B cell (primary cell): Measurements from ENCODE around the gene BCKDK. TPM values are rescaled to one million over a fixed set of nuclear protein-coding genes. Genes with fewer than 3 reads are reported as not detected.

Experiments
- ATAC-seq: fragments of 200-7000 bp; cut with Tn5 transposase; one replicate; pipeline ENCODE4 v1.10.0; 2021; ENCODE audit warnings: low read depth, mild to moderate bottlenecking, moderate number of reproducible peaks, moderate library complexity
- CTCF ChIA-PET: fragments of 350-600 bp; sonication (Branson Sonifier 250); formaldehyde crosslinking; loops from one replicate; lab custom pipeline; 2021; ENCODE audit warnings: antibody characterized with exemption, inconsistent platforms; lab: Charles Lee
- POLR2A ChIA-PET: fragments of 350-600 bp; sonication (Branson Sonifier 250); formaldehyde crosslinking; loops from one replicate; lab custom pipeline; 2021; ENCODE audit warnings: antibody characterized with exemption; lab: Charles Lee
- DNase-seq: peaks from one replicate; pipeline ENCODE4 v3.0.0; 2013
- H2AFZ ChIP-seq: 2 replicates; pipeline ENCODE4 v1.6.1; 2012; ENCODE audit warnings: mild to moderate bottlenecking, low read depth, low read length; ENCODE audit not compliant: insufficient read depth, poor library complexity, severe bottlenecking
- H3K27ac ChIP-seq, 2 donors: 1 replicate in 1 of 2; 2 replicates in 1 of 2; pipeline ENCODE4 v1.5.1; 2012 to 2013; ENCODE audit warnings: low read length in 2 of 2, mild to moderate bottlenecking in 2 of 2, moderate library complexity in 1 of 2
- H3K27me3 ChIP-seq, 4 experiments: fragments of 200-600 bp in 1 of 4; sonication (generic) in 1 of 4; replicated peaks in 1 of 4; 1 replicate in 2 of 4; 2 replicates in 2 of 4; pipeline versions ENCODE4 v1.6.1 to v1.7.0; 2013 to 2016; ENCODE audit warnings: low read length in 3 of 4, mild to moderate bottlenecking in 2 of 4, mixed read lengths in 1 of 4, moderate library complexity in 1 of 4; ENCODE audit not compliant: insufficient read depth in 4 of 4, control insufficient read depth in 3 of 4; ENCODE audit errors: control extremely low read depth in 1 of 4
- H3K36me3 ChIP-seq, 2 experiments: replicated peaks in 1 of 2; 1 replicate in 1 of 2; 2 replicates in 1 of 2; pipeline versions ENCODE4 v1.6.1 to v1.7.1; 2013; ENCODE audit warnings: low read length in 1 of 2; ENCODE audit not compliant: insufficient read depth in 2 of 2, control insufficient read depth in 1 of 2; ENCODE audit errors: control extremely low read depth in 1 of 2, extremely low read depth in 1 of 2
- H3K4me1 ChIP-seq, 2 donors: fragments of 200-600 bp in 1 of 2; sonication (generic) in 1 of 2; 1 replicate in 1 of 2; 2 replicates in 1 of 2; pipeline versions ENCODE4 v1.5.1 to v1.6.1; 2013 to 2017; ENCODE audit warnings: low read length in 2 of 2; ENCODE audit not compliant: control insufficient read depth in 2 of 2, insufficient read depth in 2 of 2
- H3K4me2 ChIP-seq: replicated peaks from 2 replicates; pipeline ENCODE3; 2012; ENCODE audit warnings: mild to moderate bottlenecking, low read depth, low read length; ENCODE audit not compliant: poor library complexity, severe bottlenecking
- H3K4me3 ChIP-seq, 5 experiments: fragments of 200-600 bp in 1 of 5; sonication (generic) in 1 of 5; 1 replicate in 3 of 5; 2 replicates in 2 of 5; pipeline versions ENCODE4 v1.5.1 to v1.7.0; 2011 to 2016; ENCODE audit warnings: low read length in 4 of 5, mild to moderate bottlenecking in 4 of 5, low read depth in 2 of 5, control low read depth in 1 of 5, moderate library complexity in 1 of 5; ENCODE audit not compliant: insufficient read depth in 1 of 5; ENCODE audit errors: control extremely low read depth in 1 of 5, extremely low read depth in 1 of 5
- H3K79me2 ChIP-seq: fragments of 200-600 bp; sonication (generic); one replicate; pipeline ENCODE4 v1.6.0; 2016; ENCODE audit warnings: low read length; ENCODE audit not compliant: control insufficient read depth, insufficient read depth
- H3K9ac ChIP-seq: fragments of 200-600 bp; sonication (generic); 2 replicates; pipeline ENCODE4 v1.6.1; 2017; ENCODE audit warnings: mild to moderate bottlenecking, low read length, moderate library complexity
- H3K9me3 ChIP-seq, 3 donors: one replicate each; pipeline versions ENCODE4 v1.6.1 to v1.7.1; 2013; ENCODE audit warnings: low read length in 2 of 3; ENCODE audit not compliant: control insufficient read depth in 2 of 3, insufficient read depth in 1 of 3; ENCODE audit errors: control extremely low read depth in 1 of 3
- H4K20me1 ChIP-seq: 2 replicates; pipeline ENCODE4 v1.6.0; 2012; ENCODE audit warnings: mild to moderate bottlenecking, low read length; ENCODE audit not compliant: insufficient read depth, control insufficient read depth, poor library complexity, severe bottlenecking
- H3K27ac Mint-ChIP-seq: one replicate; pipeline ENCODE4 v1.8.0; 2021; ENCODE audit warnings: mixed read lengths
- H3K27me3 Mint-ChIP-seq: one replicate; pipeline ENCODE4 v1.8.0; 2021; ENCODE audit warnings: mixed read lengths
- H3K4me1 Mint-ChIP-seq: one replicate; pipeline ENCODE4 v1.8.0; 2021; ENCODE audit warnings: mixed read lengths
- H3K4me3 Mint-ChIP-seq: one replicate; pipeline ENCODE4 v1.8.0; 2021; ENCODE audit warnings: mixed read lengths
- H3K9me3 Mint-ChIP-seq: one replicate; pipeline ENCODE4 v1.8.0; 2022; ENCODE audit warnings: mixed read lengths; ENCODE audit not compliant: insufficient read depth
- EZH2 ChIP-seq: IDR thresholded peaks from 2 replicates; pipeline ENCODE4 v1.6.1; 2012; ENCODE audit warnings: borderline replicate concordance, low read depth, mild to moderate bottlenecking, moderate library complexity, low read length; ENCODE audit not compliant: insufficient read depth, poor library complexity, severe bottlenecking
- WGBS: methylation state at CpG from one replicate; pipeline ENCODE4 v1.1.5; 2013; ENCODE audit warnings: missing lambda C conversion rate; ENCODE audit not compliant: insufficient coverage; 5-methylcytosine and 5-hydroxymethylcytosine counted together
- intact Hi-C: fragments of 100-400 bp; cut with micrococcal nuclease; formaldehyde crosslinking; loops from one replicate; pipeline ENCODE4 v1.10.0; 2022
- polyA plus RNA-seq: library from polyadenylated mRNA; depleted of rRNA; stranded (reverse); fragments of >200 nt; gene quantifications from 2 replicates; pipeline ENCODE4 v1.2.3, GENCODE V29; 2012
- total RNA-seq, 2 donors: library from RNA; stranded (reverse); fragments of 120-200 nt in 1 of 2; gene quantifications; 1 replicate in 1 of 2; 2 replicates in 1 of 2; pipeline versions ENCODE4 v1.2.3 to v1.2.4, GENCODE V29; 2013 to 2022
- TF ChIP-seq, protein P1 (sequence below): fragments of 200-600 bp; IDR thresholded peaks from one replicate; pipeline ENCODE4 v1.8.0; 2022; ENCODE audit warnings: antibody characterized with exemption, mild to moderate bottlenecking

BCKDK gene
- total and polyA plus RNA-seq, 2 donors (not counting 1 experiment from before 2014, with no cell fraction given) = 24.7 to 27.6 TPM

DNA sequence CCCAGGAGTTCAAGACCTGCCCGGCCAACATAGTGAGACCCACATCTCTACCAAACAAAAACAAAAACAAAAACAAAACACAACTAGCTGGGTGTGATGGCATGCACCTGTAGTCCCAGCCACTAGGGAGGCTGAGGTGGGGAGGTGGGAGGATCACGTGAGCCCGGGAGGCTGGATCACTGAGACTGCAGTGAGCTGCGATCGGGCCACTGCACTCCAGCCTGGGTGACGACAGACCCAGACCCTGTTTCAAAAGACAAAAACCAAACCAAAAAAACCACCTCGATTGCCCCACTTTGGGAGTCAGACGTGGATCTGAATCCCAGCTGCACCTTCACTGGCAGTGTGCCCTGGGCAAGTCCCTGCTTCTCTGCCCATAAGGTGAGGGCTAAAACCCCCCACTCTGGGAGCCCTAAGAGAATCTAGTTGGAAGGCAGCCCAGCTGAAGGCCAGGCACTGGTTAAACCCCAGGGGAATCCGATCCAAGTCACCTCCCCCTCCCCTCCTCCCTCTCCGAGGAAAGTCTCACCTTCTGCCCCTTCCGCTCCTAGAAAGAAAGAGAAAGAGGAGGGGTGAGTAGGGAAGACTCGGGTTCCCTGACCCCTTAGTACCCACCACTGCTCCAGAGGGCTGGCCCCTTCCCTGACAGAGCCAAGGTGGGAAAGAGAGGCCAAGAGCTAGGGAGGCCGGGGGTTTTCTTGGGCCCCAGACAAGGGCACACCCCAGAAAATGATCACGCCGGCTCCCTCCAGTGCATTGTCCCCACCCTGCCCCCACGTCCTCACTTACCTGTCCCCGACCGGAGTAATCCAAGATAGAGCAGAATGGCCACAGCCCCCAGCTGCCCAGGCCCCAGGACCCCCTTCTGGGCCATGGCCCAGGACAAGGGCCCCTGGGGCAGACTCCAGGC is 26.7 kb downstream of the BCKDK start:
- H3K27me3 Mint-ChIP-seq = no peaks in the 10 kb centered on the region
- intact Hi-C loops = no loop called here
- H3K27ac ChIP-seq = no peak overlapping the region
- no peak overlapping the region for H2AFZ ChIP-seq
- no peak overlapping the region for H3K4me3 Mint-ChIP-seq
- DNase-seq = peak; percentile 4
- WGBS = 83% methylated on average over 12 of the region's 18 CpGs
- H3K36me3 ChIP-seq = peaks cover 0 to 25% of the 10 kb centered on the region in 2 experiments
- H3K27ac Mint-ChIP-seq = no peak overlapping the region
- H3K4me1 Mint-ChIP-seq = no peaks in the 10 kb centered on the region
- H3K4me1 ChIP-seq = no peaks in the 10 kb centered on the region
- H3K9me3 ChIP-seq = no peaks in the 10 kb centered on the region
- ChIA-PET CTCF (no interaction called here), POLR2A (interaction anchor here (0.5 kb wide), 2 partner anchors 14 to 1344 kb away, joined by 3 to 4 read pairs; partner anchors contain the start of gene KIF22)
- H3K9ac ChIP-seq = no peak overlapping the region
- H4K20me1 ChIP-seq = no peaks in the 10 kb centered on the region
- no peak for ATAC-seq
- no peak for TF ChIP-seq EZH2
- TF ChIP-seq, protein P1, sequence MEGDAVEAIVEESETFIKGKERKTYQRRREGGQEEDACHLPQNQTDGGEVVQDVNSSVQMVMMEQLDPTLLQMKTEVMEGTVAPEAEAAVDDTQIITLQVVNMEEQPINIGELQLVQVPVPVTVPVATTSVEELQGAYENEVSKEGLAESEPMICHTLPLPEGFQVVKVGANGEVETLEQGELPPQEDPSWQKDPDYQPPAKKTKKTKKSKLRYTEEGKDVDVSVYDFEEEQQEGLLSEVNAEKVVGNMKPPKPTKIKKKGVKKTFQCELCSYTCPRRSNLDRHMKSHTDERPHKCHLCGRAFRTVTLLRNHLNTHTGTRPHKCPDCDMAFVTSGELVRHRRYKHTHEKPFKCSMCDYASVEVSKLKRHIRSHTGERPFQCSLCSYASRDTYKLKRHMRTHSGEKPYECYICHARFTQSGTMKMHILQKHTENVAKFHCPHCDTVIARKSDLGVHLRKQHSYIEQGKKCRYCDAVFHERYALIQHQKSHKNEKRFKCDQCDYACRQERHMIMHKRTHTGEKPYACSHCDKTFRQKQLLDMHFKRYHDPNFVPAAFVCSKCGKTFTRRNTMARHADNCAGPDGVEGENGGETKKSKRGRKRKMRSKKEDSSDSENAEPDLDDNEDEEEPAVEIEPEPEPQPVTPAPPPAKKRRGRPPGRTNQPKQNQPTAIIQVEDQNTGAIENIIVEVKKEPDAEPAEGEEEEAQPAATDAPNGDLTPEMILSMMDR = no peak
- H3K9me3 Mint-ChIP-seq = no peaks in the 10 kb centered on the region
- H3K27me3 ChIP-seq = no peaks in the 10 kb centered on the region
- no peak overlapping the region for H3K4me3 ChIP-seq
- H3K4me2 ChIP-seq = no peak overlapping the region
- H3K79me2 ChIP-seq = no peaks in the 10 kb centered on the region
